ENCODE results near the gene SLC7A7.
"Not testable (repeated sequence)": the region's sequence is repeated elsewhere in the genome, so short reads cannot be mapped to it uniquely, and the experiment has no call there.

SLC7A7 gene

GRCh38 chr14:22820731-22821130, 5.5 kb upstream of the SLC7A7 start:
- DNase-seq, result no peak

- no peak for DNase-seq
These were observed 4.1 kb upstream of the SLC7A7 start for GRCh38 chr14:22819151-22819988.

GRCh38 chr14:22814373-22814772, 862 bp downstream of the SLC7A7 start:
- DNase-seq, result no peak

- DNase-seq, result no peak
These were observed 2.1 kb downstream of the SLC7A7 start for GRCh38 chr14:22813145-22813544.

GRCh38 chr14:22812744-22813143, 2.5 kb downstream of the SLC7A7 start:
- no peak for DNase-seq

GRCh38 chr14:22811722-22812121, 3.5 kb downstream of the SLC7A7 start:
- DNase-seq, result no peak

GRCh38 chr14:22808388-22809209, 6.6 kb downstream of the SLC7A7 start:
- DNase-seq, result no peak

- DNase-seq, result no peak
These were observed 7.7 kb downstream of the SLC7A7 start for GRCh38 chr14:22807432-22808087.

GRCh38 chr14:22805235-22805634, 10.0 kb downstream of the SLC7A7 start:
- not testable (repeated sequence) for DNase-seq

GRCh38 chr14:22803687-22803974, 11.6 kb downstream of the SLC7A7 start:
- DNase-seq, result no peak

GRCh38 chr14:22802860-22803686, 12.2 kb downstream of the SLC7A7 start:
- DNase-seq, result no peak

GRCh38 chr14:22801716-22802115, 13.5 kb downstream of the SLC7A7 start:
- DNase-seq, result no peak

GRCh38 chr14:22800346-22800745, 14.9 kb downstream of the SLC7A7 start:
- no peak for DNase-seq

GRCh38 chr14:22798528-22798927, 16.7 kb downstream of the SLC7A7 start:
- no peak for DNase-seq

GRCh38 chr14:22797017-22797917, 18.0 kb downstream of the SLC7A7 start:
- no peak for DNase-seq

- DNase-seq, result no peak
These were observed 19.0 kb downstream of the SLC7A7 start for GRCh38 chr14:22796087-22796707.

- DNase-seq, result no peak
These were observed 20.7 kb downstream of the SLC7A7 start for GRCh38 chr14:22794551-22794951.

- no peak for DNase-seq
These were observed 21.3 kb downstream of the SLC7A7 start for GRCh38 chr14:22793976-22794375.

- not testable (repeated sequence) for DNase-seq
These were observed 21.7 kb downstream of the SLC7A7 start for GRCh38 chr14:22793550-22793949.

- no peak for DNase-seq
These were observed 23.1 kb downstream of the SLC7A7 start for GRCh38 chr14:22792158-22792557.

- no peak for DNase-seq
These were observed 23.9 kb downstream of the SLC7A7 start for GRCh38 chr14:22791301-22791700.

Measured in SHP77 treated with DMSO at 0.1 percent for 48 hours (cell line).